Activated naive CD8-positive, alpha-beta T cell treated with anti-CD3 and anti-CD28 coated beads, Interleukin-2, amount 50 U/mL, for 16 hours (primary cell): ENCODE results near the gene DLG2.
"Not testable (repeated sequence)": the region's sequence is repeated elsewhere in the genome, so short reads cannot be mapped to it uniquely, and the experiment has no call there.

Experiments used
- DNase-seq: peaks from one replicate; pipeline ENCODE4 v3.0.0-alpha.2; 2020; ENCODE audit warnings: low read depth, low spot score

The DLG2 gene

GRCh38 chr11:83601201-83601913 is 2025.8 kb downstream of the DLG2 start:
- no peak for DNase-seq

- no peak for DNase-seq
Observed at GRCh38 chr11:83600661-83601060, 2026.5 kb downstream of the DLG2 start.

- no peak for DNase-seq
Observed at GRCh38 chr11:83599066-83599465, 2028.1 kb downstream of the DLG2 start.

- not testable (repeated sequence) for DNase-seq
Observed at GRCh38 chr11:83587797-83588196, 2039.3 kb downstream of the DLG2 start.

GRCh38 chr11:83583757-83584366 is 2043.3 kb downstream of the DLG2 start:
- no peak for DNase-seq

- no peak for DNase-seq
Observed at GRCh38 chr11:83574519-83574918, 2052.6 kb downstream of the DLG2 start.

- DNase-seq: no peak
Observed at GRCh38 chr11:83572581-83573496, 2054.3 kb downstream of the DLG2 start.

GRCh38 chr11:83571302-83571701 is 2055.8 kb downstream of the DLG2 start:
- DNase-seq: no peak

GRCh38 chr11:83569134-83569805 is 2057.9 kb downstream of the DLG2 start:
- no peak for DNase-seq

- no peak for DNase-seq
Observed at GRCh38 chr11:83568516-83568915, 2058.6 kb downstream of the DLG2 start.

GRCh38 chr11:83566950-83567349 is 2060.2 kb downstream of the DLG2 start:
- no peak for DNase-seq

GRCh38 chr11:83564870-83565269 is 2062.3 kb downstream of the DLG2 start:
- no peak for DNase-seq

GRCh38 chr11:83558281-83558680 is 2068.9 kb downstream of the DLG2 start:
- DNase-seq: no peak

- no peak for DNase-seq
Observed at GRCh38 chr11:83557653-83558052, 2069.5 kb downstream of the DLG2 start.

GRCh38 chr11:83554876-83555275 is 2072.3 kb downstream of the DLG2 start:
- no peak for DNase-seq

- no peak for DNase-seq
Observed at GRCh38 chr11:83549984-83550667, 2077.0 kb downstream of the DLG2 start.

- no peak for DNase-seq
Observed at GRCh38 chr11:83546368-83546767, 2080.8 kb downstream of the DLG2 start.

- DNase-seq: no peak
Observed at GRCh38 chr11:83545494-83546260, 2081.5 kb downstream of the DLG2 start.

- no peak for DNase-seq
Observed at GRCh38 chr11:83544846-83545245, 2082.3 kb downstream of the DLG2 start.

- no peak for DNase-seq
Observed at GRCh38 chr11:83543706-83544439, 2083.3 kb downstream of the DLG2 start.
